Measurements from ENCODE around the gene MYOCD.

- TF ChIP-seq, protein P1, sequence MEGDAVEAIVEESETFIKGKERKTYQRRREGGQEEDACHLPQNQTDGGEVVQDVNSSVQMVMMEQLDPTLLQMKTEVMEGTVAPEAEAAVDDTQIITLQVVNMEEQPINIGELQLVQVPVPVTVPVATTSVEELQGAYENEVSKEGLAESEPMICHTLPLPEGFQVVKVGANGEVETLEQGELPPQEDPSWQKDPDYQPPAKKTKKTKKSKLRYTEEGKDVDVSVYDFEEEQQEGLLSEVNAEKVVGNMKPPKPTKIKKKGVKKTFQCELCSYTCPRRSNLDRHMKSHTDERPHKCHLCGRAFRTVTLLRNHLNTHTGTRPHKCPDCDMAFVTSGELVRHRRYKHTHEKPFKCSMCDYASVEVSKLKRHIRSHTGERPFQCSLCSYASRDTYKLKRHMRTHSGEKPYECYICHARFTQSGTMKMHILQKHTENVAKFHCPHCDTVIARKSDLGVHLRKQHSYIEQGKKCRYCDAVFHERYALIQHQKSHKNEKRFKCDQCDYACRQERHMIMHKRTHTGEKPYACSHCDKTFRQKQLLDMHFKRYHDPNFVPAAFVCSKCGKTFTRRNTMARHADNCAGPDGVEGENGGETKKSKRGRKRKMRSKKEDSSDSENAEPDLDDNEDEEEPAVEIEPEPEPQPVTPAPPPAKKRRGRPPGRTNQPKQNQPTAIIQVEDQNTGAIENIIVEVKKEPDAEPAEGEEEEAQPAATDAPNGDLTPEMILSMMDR (IDR thresholded peaks at IDR 0.05; ENCODE audit: low read depth, low read length, missing input control): no peak
- no peak for TF ChIP-seq TAF1 (conservative IDR thresholded peaks at IDR 0.05)
- TF ChIP-seq NR2F2 (IDR thresholded peaks at IDR 0.05): no peak
- no peak for TF ChIP-seq EGR1 (IDR thresholded peaks at IDR 0.05; ENCODE audit: low read depth in 2 of 2)
- TF ChIP-seq SP1 (IDR thresholded peaks at IDR 0.05): no peak
These were observed 79.1 kb downstream of the MYOCD start for GRCh38 chr17:12744786-12745185.
